H9 (cell line): Measurements from ENCODE around the gene ITPR2. TPM values are rescaled to one million over a fixed set of nuclear protein-coding genes. Genes with fewer than 3 reads are reported as not detected.

ENCODE experiments used
- DNase-seq: peaks from one replicate; pipeline ENCODE4 v3.0.0-alpha.2; 2017
- H2AFZ ChIP-seq: one replicate; pipeline ENCODE4 v1.6.1; 2013; ENCODE audit warnings: mild to moderate bottlenecking, low read length, control low read depth, moderate library complexity
- H2AK5ac ChIP-seq: 2 replicates; pipeline ENCODE4 v1.6.1; 2013; ENCODE audit warnings: low read length, control low read depth, mixed read lengths; ENCODE audit not compliant: insufficient read length
- H2BK120ac ChIP-seq: one replicate; pipeline ENCODE4 v1.6.1; 2013; ENCODE audit warnings: low read depth, mild to moderate bottlenecking, low read length, control low read depth, inconsistent platforms; ENCODE audit not compliant: poor library complexity, severe bottlenecking
- H2BK12ac ChIP-seq: 2 replicates; pipeline ENCODE4 v1.6.1; 2013; ENCODE audit warnings: low read length, control low read depth, mixed read lengths, low read depth; ENCODE audit not compliant: insufficient read length
- H2BK15ac ChIP-seq: 2 replicates; pipeline ENCODE4 v1.6.1; 2013; ENCODE audit warnings: low read depth, low read length, control low read depth
- H2BK20ac ChIP-seq: one replicate; pipeline ENCODE4 v1.6.1; 2013; ENCODE audit warnings: low read depth, mild to moderate bottlenecking, low read length, control low read depth, inconsistent platforms; ENCODE audit not compliant: poor library complexity, severe bottlenecking
- H2BK5ac ChIP-seq: 2 replicates; pipeline ENCODE4 v1.6.1; 2013; ENCODE audit warnings: low read length, control low read depth, mixed read lengths; ENCODE audit not compliant: insufficient read length
- H3K14ac ChIP-seq: 2 replicates; pipeline ENCODE4 v1.6.1; 2013; ENCODE audit warnings: low read length, control low read depth; ENCODE audit not compliant: insufficient read depth
- H3K18ac ChIP-seq: 2 replicates; pipeline ENCODE4 v1.6.1; 2013; ENCODE audit warnings: low read depth, mild to moderate bottlenecking, mixed read lengths, low read length, control low read depth; ENCODE audit not compliant: insufficient read length
- H3K23ac ChIP-seq: 2 replicates; pipeline ENCODE4 v1.6.1; 2013; ENCODE audit warnings: low read length, control low read depth, mixed read lengths, low read depth; ENCODE audit not compliant: insufficient read length
- H3K23me2 ChIP-seq: 2 replicates; pipeline ENCODE4 v1.6.1; 2013; ENCODE audit warnings: low read depth, mild to moderate bottlenecking, mixed read lengths, low read length, control low read depth; ENCODE audit not compliant: insufficient read length, poor library complexity, severe bottlenecking
- H3K27ac ChIP-seq: 2 replicates; pipeline ENCODE4 v1.5.1; 2013; ENCODE audit warnings: low read length, control low read depth, mixed read lengths, low read depth; ENCODE audit not compliant: insufficient read length
- H3K27me3 ChIP-seq: 2 replicates; pipeline ENCODE4 v1.6.1; 2013; ENCODE audit warnings: low read length, control low read depth, inconsistent platforms; ENCODE audit not compliant: insufficient read depth
- H3K4ac ChIP-seq: 2 replicates; pipeline ENCODE4 v1.6.1; 2013; ENCODE audit warnings: low read depth, mild to moderate bottlenecking, control low read depth, inconsistent platforms, low read length, moderate library complexity
- H3K4me1 ChIP-seq: 2 replicates; pipeline ENCODE4 v1.6.1; 2013; ENCODE audit warnings: low read length, control low read depth, inconsistent platforms; ENCODE audit not compliant: insufficient read depth
- H3K4me2 ChIP-seq: 2 replicates; pipeline ENCODE4 v1.6.1; 2013; ENCODE audit warnings: low read length, control low read depth, mixed read lengths; ENCODE audit not compliant: insufficient read length, insufficient read depth
- H3K56ac ChIP-seq: 2 replicates; pipeline ENCODE4 v1.6.1; 2013; ENCODE audit warnings: low read depth, mild to moderate bottlenecking, mixed read lengths, low read length, control low read depth; ENCODE audit not compliant: insufficient read length
- H3K79me1 ChIP-seq: 2 replicates; pipeline ENCODE4 v1.6.1; 2013; ENCODE audit warnings: low read depth, mild to moderate bottlenecking, moderate library complexity, low read length, control low read depth, inconsistent platforms; ENCODE audit not compliant: insufficient read depth, poor library complexity, severe bottlenecking
- H3K79me2 ChIP-seq: 2 replicates; pipeline ENCODE4 v1.6.1; 2013; ENCODE audit warnings: low read length, control low read depth, inconsistent platforms; ENCODE audit not compliant: insufficient read depth
- H3K9ac ChIP-seq: 2 replicates; pipeline ENCODE4 v1.6.1; 2013; ENCODE audit warnings: low read length, control low read depth, mixed read lengths; ENCODE audit not compliant: insufficient read length; ENCODE audit errors: extremely low read depth
- H3K9me3 ChIP-seq: one replicate; pipeline ENCODE4 v1.6.1; 2013; ENCODE audit warnings: low read depth, low read length, inconsistent platforms; ENCODE audit not compliant: control insufficient read depth
- H3T11ph ChIP-seq: one replicate; pipeline ENCODE4 v1.6.1; 2013; ENCODE audit warnings: mild to moderate bottlenecking, low read length, control low read depth, inconsistent platforms
- H4K20me1 ChIP-seq: one replicate; pipeline ENCODE4 v1.6.1; 2013; ENCODE audit not compliant: control insufficient read depth, insufficient read length, insufficient read depth
- H4K5ac ChIP-seq: 2 replicates; pipeline ENCODE4 v1.6.1; 2013; ENCODE audit warnings: low read depth, mild to moderate bottlenecking, mixed read lengths, low read length, control low read depth; ENCODE audit not compliant: insufficient read length
- H4K8ac ChIP-seq: replicated peaks from 2 replicates; pipeline ENCODE4 v1.6.1; 2013; ENCODE audit warnings: low read length, control low read depth, mixed read lengths, low read depth; ENCODE audit not compliant: insufficient read length
- H4K91ac ChIP-seq: 2 replicates; pipeline ENCODE4 v1.6.1; 2013; ENCODE audit warnings: low read depth, mild to moderate bottlenecking, moderate library complexity, mixed read lengths, low read length, control low read depth; ENCODE audit not compliant: insufficient read length
- H3K27ac Mint-ChIP-seq, 3 experiments: 2 replicates in 2 of 3; 3 replicates in 1 of 3; pipeline ENCODE4 v1.8.0; 2020 to 2021; ENCODE audit warnings: mixed read lengths in 3 of 3, mild to moderate bottlenecking in 1 of 3, moderate library complexity in 1 of 3
- H3K27me3 Mint-ChIP-seq: 2 replicates; pipeline ENCODE4 v1.8.0; 2021; ENCODE audit warnings: low read depth, mild to moderate bottlenecking, moderate library complexity, mixed read lengths
- H3K36me3 Mint-ChIP-seq, 3 experiments: 2 replicates in 2 of 3; 3 replicates in 1 of 3; pipeline ENCODE4 v1.8.0; 2020 to 2021; ENCODE audit warnings: low read depth in 3 of 3, mixed read lengths in 3 of 3; ENCODE audit not compliant: insufficient read depth in 1 of 3
- H3K4me1 Mint-ChIP-seq, 2 experiments: 2 replicates each; pipeline ENCODE4 v1.8.0; 2020; ENCODE audit warnings: mixed read lengths in 2 of 2
- H3K4me3 Mint-ChIP-seq, 2 experiments: 2 replicates in 1 of 2; 3 replicates in 1 of 2; pipeline ENCODE4 v1.8.0; 2020 to 2021; ENCODE audit warnings: mild to moderate bottlenecking in 2 of 2, mixed read lengths in 2 of 2, moderate library complexity in 1 of 2
- H3K9me3 Mint-ChIP-seq, 2 experiments: 2 replicates in 1 of 2; 3 replicates in 1 of 2; pipeline ENCODE4 v1.8.0; 2020; ENCODE audit warnings: mild to moderate bottlenecking in 2 of 2, mixed read lengths in 2 of 2, moderate library complexity in 1 of 2
- CTCF ChIP-seq: fragments of 200-600 bp; sonication (generic); conservative IDR thresholded peaks from 3 replicates; pipeline ENCODE4 v1.8.0; 2021; ENCODE audit warnings: antibody characterized with exemption, mild to moderate bottlenecking
- WGBS: extraction: QIAGEN DNeasy Blood & Tissue Kit; methylation state at CpG from one replicate; pipeline ENCODE4 v1.1.7; 2013; ENCODE audit warnings: missing lambda C conversion rate, low lambda C conversion rate, mixed read lengths; ENCODE audit not compliant: insufficient read length; ENCODE audit errors: extremely low coverage; 5-methylcytosine and 5-hydroxymethylcytosine counted together
- total RNA-seq: library from RNA; stranded (reverse); gene quantifications from 2 replicates; pipeline ENCODE4 v1.2.1, GENCODE V29; 2021

The ITPR2 gene
- total RNA-seq, 1 experiment from 2014 or later: 14.8 TPM

GRCh38 chr12:26510354-26510674 lies 322.7 kb downstream of the ITPR2 start:
- Histone ChIP-seq H2BK12ac (no peak overlapping the region), H2BK120ac (no peak overlapping the region), H2BK15ac (no peak overlapping the region), H3K4me2 (peak overlapping the region; percentile 28), H3K23me2 (no peaks in the 10 kb centered on the region), H3K27ac (peak overlapping the region; percentile 98), H3K27me3 (no peaks in the 10 kb centered on the region), H3T11ph (no peak overlapping the region), H3K79me2 (no peaks in the 10 kb centered on the region), H2AK5ac (no peak overlapping the region), H3K18ac (no peak overlapping the region), H3K14ac (no peak overlapping the region), H4K8ac (no peak overlapping the region), H3K79me1 (no peaks in the 10 kb centered on the region), H2BK20ac (no peak overlapping the region), H4K20me1 (no peaks in the 10 kb centered on the region), H3K4me1 (peaks cover 11% of the 10 kb centered on the region; the same call in 1 of the 2 replicates), H4K91ac (no peak overlapping the region), H3K4ac (no peak overlapping the region), H2BK5ac (peak overlapping the region; percentile 12), H3K9ac (no peak overlapping the region), H4K5ac (no peak overlapping the region), H3K23ac (no peak overlapping the region), H3K9me3 (no peaks in the 10 kb centered on the region), H3K56ac (no peak overlapping the region), H2AFZ (no peak overlapping the region)
- Mint-ChIP-seq H3K36me3 (peaks cover 0 to under 1% (median 0%) of the 10 kb centered on the region in 3 experiments; a peak in 3 of 7 replicates), H3K27me3 (no peaks in the 10 kb centered on the region), H3K4me1 (peaks cover 35 to 45% of the 10 kb centered on the region in 2 experiments), H3K27ac (peak overlapping the region in 2 of 3 experiments; percentile 93 to 99; a peak in 5 of 7 replicates), H3K4me3 (peak overlapping the region in 1 of 2 experiments; percentile 17; a peak in 1 of 5 replicates), H3K9me3 (no peaks in the 10 kb centered on the region)
- WGBS: no CpG with 5 or more reads among the region's 2 CpGs
- no peak for TF ChIP-seq CTCF
- DNase-seq: no peak
